H1 (cell line): ENCODE data around the gene P3H3. TPM values are rescaled to one million over a fixed set of nuclear protein-coding genes. Genes with fewer than 3 reads are reported as not detected.

ENCODE experiments used
- CTCF ChIA-PET: fragments of 300-600 bp; sonication (Branson Sonifier 250); formaldehyde crosslinking; loops from one replicate; lab custom pipeline; 2021; ENCODE audit not compliant: partially characterized antibody; lab: Charles Lee
- POLR2A ChIA-PET: fragments of 300-600 bp; sonication (Branson Sonifier 250); formaldehyde crosslinking; loops from one replicate; lab custom pipeline; 2021; ENCODE audit warnings: inconsistent platforms; ENCODE audit not compliant: partially characterized antibody; lab: Charles Lee
- DNase-seq, 2 experiments: peaks; one replicate each; pipeline versions ENCODE4 v3.0.0 to v3.0.0-alpha.2; 2010 to 2022; ENCODE audit warnings: low spot score in 2 of 2, low read depth in 1 of 2, mixed read lengths in 1 of 2
- FAIRE-seq: peaks from 2 replicates; lab custom pipeline; 2011; peaks lifted over from hg19 to GRCh38; lab: Jason Lieb, UNC
- H2AFZ ChIP-seq: 2 replicates; pipeline ENCODE4 v1.8.1; 2012; ENCODE audit warnings: low read length, inconsistent platforms
- H2AK5ac ChIP-seq: 2 replicates; pipeline ENCODE4 v1.6.1; 2013; ENCODE audit warnings: low read depth, low read length
- H2BK120ac ChIP-seq: replicated peaks from 2 replicates; pipeline ENCODE3; 2013; ENCODE audit warnings: low read depth, low read length, inconsistent platforms
- H2BK12ac ChIP-seq: 2 replicates; pipeline ENCODE4 v1.6.1; 2013; ENCODE audit warnings: low read depth, low read length
- H2BK15ac ChIP-seq: 2 replicates; pipeline ENCODE4 v1.6.1; 2013; ENCODE audit warnings: low read length
- H2BK20ac ChIP-seq: 2 replicates; pipeline ENCODE4 v1.6.1; 2013; ENCODE audit warnings: low read length
- H2BK5ac ChIP-seq: 2 replicates; pipeline ENCODE4 v1.6.1; 2013; ENCODE audit warnings: low read depth, low read length
- H3K14ac ChIP-seq: 2 replicates; pipeline ENCODE4 v1.6.1; 2013; ENCODE audit warnings: inconsistent platforms; ENCODE audit not compliant: insufficient read length
- H3K18ac ChIP-seq: 2 replicates; pipeline ENCODE4 v1.6.1; 2013; ENCODE audit warnings: low read length; ENCODE audit errors: extremely low read depth
- H3K23ac ChIP-seq: 2 replicates; pipeline ENCODE4 v1.6.1; 2013; ENCODE audit warnings: inconsistent platforms; ENCODE audit not compliant: insufficient read length
- H3K23me2 ChIP-seq: 2 replicates; pipeline ENCODE4 v1.6.1; 2013; ENCODE audit warnings: low read depth, low read length
- H3K27ac ChIP-seq: 2 replicates; pipeline ENCODE4 v1.6.1; 2011; ENCODE audit warnings: low read depth, low read length, inconsistent platforms
- H3K27me3 ChIP-seq, 4 experiments: replicated peaks in 1 of 4; 1 replicate in 1 of 4; 2 replicates in 3 of 4; pipeline versions ENCODE4 v1.6.1 to v1.8.1; 2011 to 2013; ENCODE audit warnings: low read length in 3 of 4, mild to moderate bottlenecking in 3 of 4, inconsistent platforms in 2 of 4, mixed read lengths in 2 of 4, moderate library complexity in 1 of 4; ENCODE audit not compliant: control insufficient read depth in 3 of 4, insufficient read depth in 3 of 4; ENCODE audit errors: extremely low read depth in 1 of 4
- H3K36me3 ChIP-seq, 4 experiments: 2 replicates each; pipeline versions ENCODE4 v1.6.1 to v1.8.1; 2011 to 2013; ENCODE audit warnings: mild to moderate bottlenecking in 4 of 4, low read length in 3 of 4, moderate library complexity in 2 of 4, control low read depth in 1 of 4, inconsistent platforms in 1 of 4; ENCODE audit not compliant: insufficient read depth in 4 of 4, control insufficient read depth in 2 of 4
- H3K4ac ChIP-seq: replicated peaks from 2 replicates; pipeline ENCODE3; 2013; ENCODE audit warnings: low read length, low read depth, mixed read lengths, inconsistent platforms; ENCODE audit not compliant: insufficient read length
- H3K4me1 ChIP-seq, 4 experiments: replicated peaks in 1 of 4; 1 replicate in 1 of 4; 2 replicates in 3 of 4; pipeline versions ENCODE4 v1.6.1 to v1.8.1; 2011 to 2013; ENCODE audit warnings: low read length in 3 of 4, inconsistent platforms in 2 of 4, mixed read lengths in 1 of 4; ENCODE audit not compliant: insufficient read depth in 4 of 4, control insufficient read depth in 3 of 4
- H3K4me2 ChIP-seq, 2 experiments: 2 replicates each; pipeline versions ENCODE4 v1.6.1 to v1.8.1; 2011 to 2013; ENCODE audit warnings: low read depth in 2 of 2, low read length in 2 of 2, control low read depth in 1 of 2, inconsistent platforms in 1 of 2, mild to moderate bottlenecking in 1 of 2; ENCODE audit not compliant: insufficient read depth in 1 of 2
- H3K4me3 ChIP-seq, 4 experiments: fragments of 200-600, 300-600 bp in 1 of 4; sonication (generic), shearing (Covaris generic), sonication (Bioruptor Twin) in 1 of 4; 2 replicates each; pipeline versions ENCODE4 v1.5.1 to v1.8.1; 2011 to 2016; ENCODE audit warnings: low read length in 4 of 4, low read depth in 3 of 4, control low read depth in 2 of 4, inconsistent platforms in 2 of 4, mild to moderate bottlenecking in 2 of 4, mixed read lengths in 1 of 4, moderate library complexity in 1 of 4; ENCODE audit not compliant: insufficient read depth in 2 of 4; ENCODE audit errors: extremely low read depth in 1 of 4
- H3K56ac ChIP-seq: replicated peaks from 2 replicates; pipeline ENCODE3; 2013; ENCODE audit warnings: low read depth, mild to moderate bottlenecking, mixed read lengths, low read length, inconsistent platforms; ENCODE audit not compliant: insufficient read length
- H3K79me1 ChIP-seq: 2 replicates; pipeline ENCODE4 v1.6.1; 2013; ENCODE audit warnings: low read depth, low read length, control low read depth
- H3K79me2 ChIP-seq, 2 experiments: 2 replicates each; pipeline versions ENCODE4 v1.6.1 to v1.8.1; 2012 to 2013; ENCODE audit warnings: low read length in 2 of 2, mild to moderate bottlenecking in 2 of 2, inconsistent platforms in 1 of 2; ENCODE audit not compliant: insufficient read depth in 2 of 2, control insufficient read depth in 1 of 2
- H3K9ac ChIP-seq, 4 experiments: replicated peaks in 1 of 4; 1 replicate in 1 of 4; 2 replicates in 3 of 4; pipeline versions ENCODE4 v1.6.1 to v1.8.1; 2011 to 2013; ENCODE audit warnings: low read depth in 3 of 4, low read length in 3 of 4, control low read depth in 2 of 4, mild to moderate bottlenecking in 2 of 4, moderate library complexity in 2 of 4, inconsistent platforms in 1 of 4; ENCODE audit errors: extremely low read depth in 1 of 4
- H3K9me3 ChIP-seq, 2 experiments: 2 replicates each; pipeline versions ENCODE4 v1.6.1 to v1.8.1; 2012 to 2013; ENCODE audit warnings: mild to moderate bottlenecking in 2 of 2, moderate library complexity in 2 of 2, control low read depth in 1 of 2, inconsistent platforms in 1 of 2, low read depth in 1 of 2, low read length in 1 of 2, mixed read lengths in 1 of 2; ENCODE audit not compliant: insufficient read depth in 2 of 2
- H4K20me1 ChIP-seq, 2 experiments: replicated peaks in 1 of 2; 2 replicates each; pipeline versions ENCODE3 to v1.8.1; 2011 to 2013; ENCODE audit warnings: inconsistent platforms in 2 of 2, low read length in 2 of 2, mild to moderate bottlenecking in 1 of 2; ENCODE audit not compliant: insufficient read depth in 2 of 2, control insufficient read depth in 1 of 2
- H4K5ac ChIP-seq: 2 replicates; pipeline ENCODE4 v1.6.1; 2013; ENCODE audit warnings: low read length, low read depth, mixed read lengths, inconsistent platforms; ENCODE audit not compliant: insufficient read length
- H4K8ac ChIP-seq: 2 replicates; pipeline ENCODE4 v1.8.0; 2013; ENCODE audit warnings: mild to moderate bottlenecking, moderate library complexity, low read length, inconsistent platforms; ENCODE audit not compliant: insufficient read depth; ENCODE audit errors: extremely low read depth
- H4K91ac ChIP-seq: replicated peaks from 2 replicates; pipeline ENCODE3; 2013; ENCODE audit warnings: low read length, mixed read lengths, inconsistent platforms; ENCODE audit not compliant: insufficient read length
- MAFK ChIP-seq: IDR thresholded peaks from 2 replicates; pipeline ENCODE4 v1.6.1; 2012; ENCODE audit warnings: low read depth, mild to moderate bottlenecking, improper control_type of control experiment, low read length
- SRF ChIP-seq: IDR thresholded peaks from 2 replicates; pipeline ENCODE4 v1.6.1; 2011; ENCODE audit warnings: mild to moderate bottlenecking, low read depth, low read length, moderate library complexity
- WGBS, 2 experiments: shearing (Covaris generic) in 1 of 2; methylation state at CpG; one replicate each; pipeline versions ENCODE4 v1.1.6 to v1.1.7; 2013 to 2015; ENCODE audit warnings: low lambda C conversion rate in 2 of 2, mixed read lengths in 2 of 2, inconsistent platforms in 1 of 2, low coverage in 1 of 2, missing lambda C conversion rate in 1 of 2; ENCODE audit not compliant: insufficient replicate concordance in 2 of 2, insufficient coverage in 1 of 2, insufficient read length in 1 of 2; ENCODE audit errors: extremely low coverage in 1 of 2, missing lambda C conversion rate in 1 of 2; 5-methylcytosine and 5-hydroxymethylcytosine counted together
- polyA plus RNA-seq, 7 experiments: library from polyadenylated mRNA; depleted of rRNA in 3 of 7; stranded (reverse) in 5 of 7; unstranded in 2 of 7; fragments of >200 nt in 5 of 7; fragments of 200-250 nt in 2 of 7; gene quantifications; 1 replicate in 5 of 7; 2 replicates in 1 of 7; 4 replicates in 1 of 7; pipeline versions ENCODE4 v1.2.1 to v1.2.3, GENCODE V29; 2011 to 2013; ENCODE audit warnings: missing spikeins in 2 of 7, mixed read lengths in 2 of 7
- total RNA-seq: library from RNA; stranded (reverse); fragmentation: NEBNext Ultra II Directional; extraction: Animal tissue kit (Norgen Biotek cat#: 25700); gene quantifications from 2 replicates; pipeline ENCODE4 v1.2.1, GENCODE V29; 2021

Gene P3H3
- total and polyA plus RNA-seq, 2 of the 8 experiments (the other 6 are each of a cell fraction or from before 2014, with no cell fraction given): 22.9 to 43.5 TPM

GRCh38 chr12:6787309-6787708, 40.9 kb upstream of the P3H3 start:
- 97% methylated on average over 5 of the region's 5 CpGs; no CpG with 5 or more reads in 1 of the 2 experiments for WGBS, 2 experiments

More at GRCh38 chr12:6787309-6787708, 40.9 kb upstream of the P3H3 start:
- no peak overlapping the region for H2AK5ac ChIP-seq
- H3K14ac ChIP-seq: no peak overlapping the region
- no peak overlapping the region for H3K9ac ChIP-seq
- ChIA-PET CTCF (interaction anchor here (0.5 to 29.6 kb wide), 6 partner anchors 9 to 1162 kb away, joined by 3 to 532 read pairs (median 3); partner anchors contain the start of genes C1RL, GNB3, GPR162 and MLF2), POLR2A (interaction anchor here (0.6 to 0.8 kb wide), 4 partner anchors 9 to 283 kb away, joined by 3 to 4 read pairs (median 3); partner anchors contain the start of gene GPR162)
- peaks cover 4 to 10% (median 6%) of the 10 kb centered on the region in 4 experiments; a peak in 6 of 7 replicates for H3K4me1 ChIP-seq
- H2BK120ac ChIP-seq: no peak overlapping the region
- H3K56ac ChIP-seq: no peak overlapping the region
- no peaks in the 10 kb centered on the region for H3K36me3 ChIP-seq
- no peaks in the 10 kb centered on the region for H3K79me1 ChIP-seq
- no peak overlapping the region for H2BK20ac ChIP-seq
- H3K4me3 ChIP-seq: no peak overlapping the region; a peak in 1 of 8 replicates
- no peak overlapping the region for H3K23ac ChIP-seq
- H4K8ac ChIP-seq: no peak overlapping the region
- no peaks in the 10 kb centered on the region for H4K20me1 ChIP-seq
- H4K91ac ChIP-seq: no peak overlapping the region
- no peak overlapping the region for H3K27ac ChIP-seq
- H2AFZ ChIP-seq: no peak overlapping the region; the same call in 1 of the 2 replicates
- DNase-seq (no peak), FAIRE-seq (no peak)
- H3K23me2 ChIP-seq: no peaks in the 10 kb centered on the region
- TF ChIP-seq MAFK (peak; percentile 24; the same call in 1 of the 2 replicates), SRF (no peak)
- H3K79me2 ChIP-seq: no peaks in the 10 kb centered on the region
- no peak overlapping the region for H2BK12ac ChIP-seq
- H3K27me3 ChIP-seq: no peaks in the 10 kb centered on the region
- no peak overlapping the region for H4K5ac ChIP-seq
- H3K9me3 ChIP-seq: no peaks in the 10 kb centered on the region
- H3K18ac ChIP-seq: no peak overlapping the region
- H3K4ac ChIP-seq: no peak overlapping the region
- H2BK5ac ChIP-seq: no peak overlapping the region
- H2BK15ac ChIP-seq: no peak overlapping the region
- H3K4me2 ChIP-seq: 0 out of 4 replicates have a peak overlapping the region, but pooled peaks have one; percentile 4 to 6
